CD4-positive, alpha-beta T cell (primary cell): Measurements from ENCODE around the gene EEFSEC. TPM values are rescaled to one million over a fixed set of nuclear protein-coding genes. Genes with fewer than 3 reads are reported as not detected.

Source experiments
- ATAC-seq: fragments of 200-7000 bp; cut with Tn5 transposase; one replicate; pipeline ENCODE4 v1.10.0; 2022; ENCODE audit warnings: mild to moderate bottlenecking; ENCODE audit not compliant: poor library complexity
- CTCF ChIA-PET: fragments of 350-600 bp; sonication (Branson Sonifier 250); formaldehyde crosslinking; loops from one replicate; lab custom pipeline; 2021; ENCODE audit warnings: antibody characterized with exemption, inconsistent platforms; lab: Charles Lee
- POLR2A ChIA-PET: fragments of 350-600 bp; sonication (Branson Sonifier 250); formaldehyde crosslinking; loops from one replicate; lab custom pipeline; 2021; ENCODE audit warnings: antibody characterized with exemption, inconsistent platforms; lab: Charles Lee
- DNase-seq, 14 experiments: peaks; one replicate each; pipeline ENCODE4 v3.0.0-alpha.2; 2013 to 2020; ENCODE audit warnings: mixed read lengths in 2 of 14
- H3K27ac ChIP-seq, 2 donors: one replicate each; pipeline versions ENCODE4 v1.5.1 to v1.7.0; 2013; ENCODE audit warnings: low read length in 2 of 2, low read depth in 1 of 2, mild to moderate bottlenecking in 1 of 2
- H3K27me3 ChIP-seq, 2 experiments: 1 replicate in 1 of 2; 2 replicates in 1 of 2; pipeline versions ENCODE4 v1.6.1 to v1.7.0; 2013; ENCODE audit warnings: low read length in 2 of 2, control low read depth in 1 of 2, mild to moderate bottlenecking in 1 of 2, moderate library complexity in 1 of 2; ENCODE audit not compliant: insufficient read depth in 2 of 2, control insufficient read depth in 1 of 2
- H3K36me3 ChIP-seq: one replicate; pipeline ENCODE4 v1.6.1; 2013; ENCODE audit warnings: low read length, control low read depth; ENCODE audit not compliant: insufficient read depth
- H3K4me1 ChIP-seq: one replicate; pipeline ENCODE4 v1.6.1; 2013; ENCODE audit warnings: low read length, control low read depth; ENCODE audit not compliant: insufficient read depth
- H3K4me3 ChIP-seq: one replicate; pipeline ENCODE4 v1.5.1; 2013; ENCODE audit warnings: mild to moderate bottlenecking, low read length, moderate library complexity
- H3K9me3 ChIP-seq, 2 experiments: 1 replicate in 1 of 2; 2 replicates in 1 of 2; pipeline versions ENCODE4 v1.6.1 to v1.7.0; 2013; ENCODE audit warnings: low read length in 2 of 2, mild to moderate bottlenecking in 2 of 2, control low read depth in 1 of 2, moderate library complexity in 1 of 2; ENCODE audit not compliant: control insufficient read depth in 1 of 2, insufficient read depth in 1 of 2
- H3K27ac Mint-ChIP-seq: one replicate; pipeline ENCODE4 v1.8.0; 2020; ENCODE audit warnings: mixed read lengths
- H3K27me3 Mint-ChIP-seq: one replicate; pipeline ENCODE4 v1.8.0; 2021; ENCODE audit warnings: mixed read lengths
- H3K36me3 Mint-ChIP-seq: one replicate; pipeline ENCODE4 v1.8.0; 2021; ENCODE audit warnings: low read depth, mixed read lengths
- H3K4me1 Mint-ChIP-seq: one replicate; pipeline ENCODE4 v1.8.0; 2021; ENCODE audit warnings: low read depth, mixed read lengths
- H3K4me3 Mint-ChIP-seq: one replicate; pipeline ENCODE4 v1.8.0; 2020; ENCODE audit warnings: mild to moderate bottlenecking, mixed read lengths
- H3K9me3 Mint-ChIP-seq: one replicate; pipeline ENCODE4 v1.8.0; 2020; ENCODE audit warnings: mixed read lengths
- intact Hi-C, 2 experiments: fragments of 100-400 bp; cut with DNase I in 1 of 2; cut with micrococcal nuclease in 1 of 2; formaldehyde crosslinking; loops; one replicate each; pipeline versions ENCODE4 v1.15.1 to v1.9.0; 2023 to 2025; cut with DNase I, micrococcal nuclease
- total RNA-seq, 174 experiments: library from RNA in 2 of 174; stranded (reverse) in 2 of 174; gene quantifications; one replicate each; pipeline ENCODE4 v1.2.3 and lab custom pipeline; 2021 to 2026
- TF ChIP-seq, protein P1 (sequence below): fragments of 200-600 bp; IDR thresholded peaks from one replicate; pipeline ENCODE4 v1.8.0; 2022; ENCODE audit warnings: antibody characterized with exemption, mild to moderate bottlenecking

The EEFSEC gene
- total RNA-seq, 2 experiments from 2014 or later: 13.1 to 13.9 TPM

DNA sequence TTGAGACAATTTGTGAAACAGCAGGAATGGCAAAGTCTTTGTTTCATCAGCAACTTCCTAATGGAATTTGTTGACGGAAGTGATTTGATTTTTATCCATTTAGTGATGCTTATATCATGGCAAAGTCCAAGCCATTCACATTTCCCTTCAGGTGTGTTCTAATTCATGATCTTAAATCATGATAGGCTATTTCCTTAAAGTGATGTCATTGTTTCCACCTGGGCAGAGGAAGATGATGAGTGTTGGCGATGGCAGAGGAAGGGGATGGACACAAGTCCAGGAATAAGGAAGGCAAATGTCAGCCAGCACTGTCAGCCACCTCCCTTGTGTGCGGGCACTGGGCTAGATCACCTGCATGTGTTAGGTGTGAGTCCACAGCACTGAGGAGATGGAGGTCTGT lies 49.9 kb downstream of the EEFSEC start:
- Mint-ChIP-seq H3K27me3 (no peaks in the 10 kb centered on the region), H3K36me3 (peaks cover 32% of the 10 kb centered on the region), H3K27ac (no peak overlapping the region), H3K9me3 (no peaks in the 10 kb centered on the region), H3K4me3 (no peak overlapping the region), H3K4me1 (peaks cover 12% of the 10 kb centered on the region)
- POLR2A ChIA-PET: no interaction called here
- H3K27ac ChIP-seq: no peak overlapping the region
- H3K9me3 ChIP-seq: no peaks in the 10 kb centered on the region
- H3K27me3 ChIP-seq: no peaks in the 10 kb centered on the region
- no peaks in the 10 kb centered on the region for H3K36me3 ChIP-seq
- TF ChIP-seq, protein P1, sequence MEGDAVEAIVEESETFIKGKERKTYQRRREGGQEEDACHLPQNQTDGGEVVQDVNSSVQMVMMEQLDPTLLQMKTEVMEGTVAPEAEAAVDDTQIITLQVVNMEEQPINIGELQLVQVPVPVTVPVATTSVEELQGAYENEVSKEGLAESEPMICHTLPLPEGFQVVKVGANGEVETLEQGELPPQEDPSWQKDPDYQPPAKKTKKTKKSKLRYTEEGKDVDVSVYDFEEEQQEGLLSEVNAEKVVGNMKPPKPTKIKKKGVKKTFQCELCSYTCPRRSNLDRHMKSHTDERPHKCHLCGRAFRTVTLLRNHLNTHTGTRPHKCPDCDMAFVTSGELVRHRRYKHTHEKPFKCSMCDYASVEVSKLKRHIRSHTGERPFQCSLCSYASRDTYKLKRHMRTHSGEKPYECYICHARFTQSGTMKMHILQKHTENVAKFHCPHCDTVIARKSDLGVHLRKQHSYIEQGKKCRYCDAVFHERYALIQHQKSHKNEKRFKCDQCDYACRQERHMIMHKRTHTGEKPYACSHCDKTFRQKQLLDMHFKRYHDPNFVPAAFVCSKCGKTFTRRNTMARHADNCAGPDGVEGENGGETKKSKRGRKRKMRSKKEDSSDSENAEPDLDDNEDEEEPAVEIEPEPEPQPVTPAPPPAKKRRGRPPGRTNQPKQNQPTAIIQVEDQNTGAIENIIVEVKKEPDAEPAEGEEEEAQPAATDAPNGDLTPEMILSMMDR: no peak
- H3K4me3 ChIP-seq: no peak overlapping the region
- ATAC-seq (no peak), DNase-seq (no peak)
- H3K4me1 ChIP-seq: no peaks in the 10 kb centered on the region
- CTCF ChIA-PET: no interaction called here
- intact Hi-C loops: no loop called here

GRCh38 chr3:128205558-128206145 lies 52.4 kb downstream of the EEFSEC start:
- Histone ChIP-seq H3K4me3 (no peak overlapping the region), H3K36me3 (no peaks in the 10 kb centered on the region), H3K9me3 (no peaks in the 10 kb centered on the region), H3K27ac (no peak overlapping the region), H3K4me1 (no peaks in the 10 kb centered on the region), H3K27me3 (no peaks in the 10 kb centered on the region)
- peaks cover 21% of the 10 kb centered on the region for H3K36me3 Mint-ChIP-seq
- ChIA-PET POLR2A (no interaction called here), CTCF (no interaction called here)
- no peak overlapping the region for H3K27ac Mint-ChIP-seq
- H3K9me3 Mint-ChIP-seq: no peaks in the 10 kb centered on the region
- H3K4me1 Mint-ChIP-seq: peaks cover 20% of the 10 kb centered on the region
- no peaks in the 10 kb centered on the region for H3K27me3 Mint-ChIP-seq
- intact Hi-C loops: no loop called here
- H3K4me3 Mint-ChIP-seq: no peak overlapping the region
- DNase-seq (no peak), ATAC-seq (no peak)
- TF ChIP-seq, protein P1: no peak

DNA sequence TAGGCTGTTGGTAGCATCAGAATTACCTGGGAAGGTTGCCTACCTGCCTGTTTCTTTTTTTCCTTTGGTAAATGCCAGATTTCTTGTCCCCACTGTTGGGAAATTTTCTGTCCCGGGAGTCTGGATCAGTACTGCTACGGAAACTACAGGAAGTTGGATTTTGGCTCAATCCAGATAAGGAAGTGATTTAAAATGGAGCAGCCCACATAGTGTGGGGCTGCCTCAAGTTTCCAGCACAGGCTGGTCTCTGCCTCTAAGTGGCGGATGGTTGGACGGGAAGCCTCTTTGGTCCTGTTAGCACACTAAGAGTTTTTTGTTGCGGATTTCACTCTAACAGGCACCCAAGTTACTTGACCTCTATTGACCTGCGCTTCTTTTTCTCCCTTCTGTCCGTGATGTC lies 54.7 kb downstream of the EEFSEC start:
- no peaks in the 10 kb centered on the region for H3K27me3 ChIP-seq
- no peaks in the 10 kb centered on the region for H3K9me3 ChIP-seq
- Mint-ChIP-seq H3K4me3 (no peak overlapping the region), H3K27ac (no peak overlapping the region), H3K9me3 (no peaks in the 10 kb centered on the region), H3K4me1 (peaks cover 20% of the 10 kb centered on the region), H3K27me3 (no peaks in the 10 kb centered on the region), H3K36me3 (peaks cover 6% of the 10 kb centered on the region)
- no peak overlapping the region for H3K27ac ChIP-seq
- H3K4me1 ChIP-seq: no peaks in the 10 kb centered on the region
- ATAC-seq: no peak
- no peaks in the 10 kb centered on the region for H3K36me3 ChIP-seq
- intact Hi-C loops: no loop called here
- DNase-seq: no peak
- POLR2A ChIA-PET: no interaction called here
- TF ChIP-seq, protein P1: no peak
- H3K4me3 ChIP-seq: no peak overlapping the region
- CTCF ChIA-PET: no interaction called here
